Activated naive CD4-positive, alpha-beta T cell treated with anti-CD3 and anti-CD28 coated beads, Interleukin-2, amount 50 U/mL, for 72 hours (primary cell): Measurements from ENCODE around the gene CALR. TPM values are rescaled to one million over a fixed set of nuclear protein-coding genes. Genes with fewer than 3 reads are reported as not detected.
"Not testable (repeated sequence)": the region's sequence is repeated elsewhere in the genome, so short reads cannot be mapped to it uniquely, and the experiment has no call there.

Experiments used
- ATAC-seq, 2 donors: fragments of 150-1000 bp; cut with Tn5 transposase; 2 replicates each; pipeline ENCODE4 v1.10.0; 2021; ENCODE audit warnings: mild to moderate bottlenecking in 2 of 2, moderate library complexity in 2 of 2
- DNase-seq, 2 donors: peaks; one replicate each; pipeline ENCODE4 v3.0.0; 2021 to 2022; ENCODE audit warnings: low spot score in 2 of 2
- H3K27ac Mint-ChIP-seq, 2 donors: one replicate each; pipeline ENCODE4 v1.8.0; 2022; ENCODE audit warnings: mild to moderate bottlenecking in 2 of 2, mixed read lengths in 2 of 2
- H3K36me3 Mint-ChIP-seq, 2 donors: one replicate each; pipeline ENCODE4 v1.8.0; 2022; ENCODE audit warnings: mixed read lengths in 2 of 2
- H3K9me3 Mint-ChIP-seq, 2 donors: one replicate each; pipeline ENCODE4 v1.8.0; 2022; ENCODE audit warnings: mixed read lengths in 2 of 2
- total RNA-seq, 2 donors: library from RNA; stranded (reverse); gene quantifications; one replicate each; pipeline ENCODE4 v1.2.3, GENCODE V29; 2022

Gene CALR
- total RNA-seq, 2 donors from 2014 or later: 505 to 624 TPM

- not testable (repeated sequence) for DNase-seq, H3K9me3 Mint-ChIP-seq
- H3K36me3 Mint-ChIP-seq: peaks cover 0 to 22% of the 10 kb centered on the region in 2 donors
- ATAC-seq: peak; percentile 14 to 28
- H3K27ac Mint-ChIP-seq: peak overlapping the region; percentile 82 to 99
Observed at GRCh38 chr19:12957389-12957952, 19.1 kb downstream of the CALR start.

DNA sequence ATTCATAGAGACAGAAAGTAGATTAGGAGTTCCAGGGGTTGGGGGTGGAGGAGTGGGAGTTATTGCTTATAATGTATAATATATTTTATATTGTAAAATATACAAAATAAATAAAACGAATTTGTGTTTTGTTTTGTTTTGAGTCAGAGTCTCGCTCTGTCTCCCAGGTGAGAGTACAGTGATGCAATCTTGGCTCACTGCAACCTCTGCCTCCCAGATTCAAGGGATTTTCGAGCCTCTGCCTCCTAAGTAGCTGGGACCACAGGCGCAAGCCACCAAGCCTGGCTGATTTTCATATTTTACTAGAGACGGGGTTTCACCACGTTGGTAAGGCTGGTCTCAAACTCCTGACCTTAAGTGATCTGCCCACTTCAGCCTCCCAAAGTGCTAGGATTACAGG is 21.1 kb downstream of the CALR start:
- no peak for DNase-seq
- H3K27ac Mint-ChIP-seq: no peak overlapping the region
- ATAC-seq: no peak
- peaks cover 0 to 14% of the 10 kb centered on the region in 2 donors for H3K36me3 Mint-ChIP-seq
- H3K9me3 Mint-ChIP-seq: no peaks in the 10 kb centered on the region

DNA sequence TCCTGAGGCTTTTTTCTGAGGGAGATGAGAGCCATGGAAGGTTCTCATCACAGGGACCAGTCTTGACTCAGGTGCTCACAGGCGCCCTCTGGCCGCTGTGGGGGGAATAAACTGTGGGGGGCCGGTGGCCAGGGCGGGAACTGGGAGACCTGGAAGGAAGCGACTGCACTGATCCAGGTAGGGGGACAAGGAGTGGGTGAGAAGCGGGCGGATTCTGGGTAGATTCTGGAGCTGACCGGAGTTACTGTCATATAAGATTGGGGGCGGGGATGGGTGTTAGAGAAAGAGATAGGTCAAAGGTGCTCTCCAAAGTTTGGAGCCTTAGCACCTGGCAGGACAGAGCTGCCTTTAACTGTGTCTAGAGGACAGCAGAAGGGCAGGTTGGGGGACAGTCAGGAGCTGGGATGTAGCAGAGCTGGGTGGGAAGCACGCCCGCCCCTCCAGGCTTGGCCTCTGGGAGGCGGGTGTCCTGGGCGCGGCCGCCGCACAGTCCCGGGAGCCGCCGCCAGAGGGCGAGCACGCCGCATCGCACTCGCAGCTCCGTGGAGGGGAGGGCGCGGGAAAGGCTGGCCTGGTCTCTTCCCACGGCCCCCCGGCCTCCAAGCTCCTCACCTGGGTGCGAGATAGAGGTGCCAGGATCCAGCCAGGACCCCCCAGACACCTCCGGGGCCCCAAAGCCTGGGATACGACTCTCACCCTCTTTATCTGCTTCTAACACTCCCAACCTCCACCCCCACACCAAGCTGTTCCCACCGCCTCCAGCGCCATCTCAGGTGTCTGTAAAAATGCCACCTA is 26.8 kb downstream of the CALR start:
- Mint-ChIP-seq H3K9me3 (no peaks in the 10 kb centered on the region), H3K27ac (peak overlapping the region; percentile 81 to 88), H3K36me3 (no peaks in the 10 kb centered on the region)
- ATAC-seq: peak; percentile 95 to 96
- DNase-seq: peak; percentile 86 to 95

GRCh38 chr19:12965812-12966135 is 27.4 kb downstream of the CALR start:
- no peaks in the 10 kb centered on the region for H3K36me3 Mint-ChIP-seq
- no peak for DNase-seq
- H3K27ac Mint-ChIP-seq: peak overlapping the region in 1 of 2 donors; percentile 81
- ATAC-seq: no peak
- no peaks in the 10 kb centered on the region for H3K9me3 Mint-ChIP-seq

DNA sequence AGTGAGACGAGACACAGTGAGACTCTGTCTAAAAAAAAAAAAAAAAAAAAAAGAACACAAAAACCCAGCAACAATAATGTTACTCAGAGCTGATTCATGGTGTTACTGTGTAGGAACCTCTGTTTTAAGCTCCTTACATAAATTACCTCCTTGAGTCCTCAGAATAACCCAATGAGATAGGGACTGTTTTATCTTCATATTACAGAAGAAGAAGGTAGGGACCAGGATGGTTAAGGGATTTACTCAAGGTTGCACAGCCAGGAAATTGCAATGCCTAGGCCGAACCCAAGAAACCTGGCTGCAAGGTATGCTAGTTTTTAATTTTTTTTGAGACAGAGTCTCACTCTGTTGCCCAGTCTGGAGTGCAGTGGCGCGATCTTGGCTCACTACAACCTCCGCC is 29.5 kb downstream of the CALR start:
- Mint-ChIP-seq H3K27ac (no peak overlapping the region), H3K36me3 (no peaks in the 10 kb centered on the region), H3K9me3 (no peaks in the 10 kb centered on the region)
- DNase-seq (no peak), ATAC-seq (no peak)

- Mint-ChIP-seq H3K36me3 (no peaks in the 10 kb centered on the region), H3K9me3 (no peaks in the 10 kb centered on the region), H3K27ac (peak within 1 kb of the TSS in 1 of 2 donors; percentile 4)
- ATAC-seq (no peak), DNase-seq (no peak)
Observed at GRCh38 chr19:12969292-12969988, 31.0 kb downstream of the CALR start, which contains the start of gene DAND5. Gene DAND5, plus strand, starts transcription at chr19:12969576. Its CDS starts 85 bp downstream, at chr19:12969661.

GRCh38 chr19:12970070-12970820 is 31.8 kb downstream of the CALR start:
- peak overlapping the region in 1 of 2 donors; percentile 4 for H3K27ac Mint-ChIP-seq
- H3K9me3 Mint-ChIP-seq: no peaks in the 10 kb centered on the region
- no peaks in the 10 kb centered on the region for H3K36me3 Mint-ChIP-seq
- DNase-seq (no peak), ATAC-seq (no peak)

DNA sequence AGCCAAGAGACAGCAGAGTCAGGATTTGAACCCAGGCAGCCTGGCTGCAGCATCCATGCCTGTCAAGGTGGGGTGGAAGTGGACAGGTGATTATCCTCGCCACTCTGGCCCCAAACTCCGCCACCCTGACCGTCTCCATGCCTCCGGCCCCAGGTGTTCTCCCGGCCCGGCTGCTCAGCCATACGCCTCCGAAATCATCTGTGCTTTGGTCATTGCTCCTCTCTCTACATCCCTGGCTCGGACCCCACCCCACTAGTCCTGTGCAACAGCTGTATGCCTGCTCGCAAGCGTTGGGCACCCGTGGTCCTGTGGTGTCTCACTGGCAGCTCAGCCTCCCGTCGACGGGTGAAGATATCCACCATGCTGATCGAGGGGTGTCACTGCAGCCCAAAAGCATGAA is 34.8 kb downstream of the CALR start:
- Mint-ChIP-seq H3K9me3 (no peaks in the 10 kb centered on the region), H3K27ac (no peak overlapping the region), H3K36me3 (no peaks in the 10 kb centered on the region)
- DNase-seq (no peak), ATAC-seq (no peak)

DNA sequence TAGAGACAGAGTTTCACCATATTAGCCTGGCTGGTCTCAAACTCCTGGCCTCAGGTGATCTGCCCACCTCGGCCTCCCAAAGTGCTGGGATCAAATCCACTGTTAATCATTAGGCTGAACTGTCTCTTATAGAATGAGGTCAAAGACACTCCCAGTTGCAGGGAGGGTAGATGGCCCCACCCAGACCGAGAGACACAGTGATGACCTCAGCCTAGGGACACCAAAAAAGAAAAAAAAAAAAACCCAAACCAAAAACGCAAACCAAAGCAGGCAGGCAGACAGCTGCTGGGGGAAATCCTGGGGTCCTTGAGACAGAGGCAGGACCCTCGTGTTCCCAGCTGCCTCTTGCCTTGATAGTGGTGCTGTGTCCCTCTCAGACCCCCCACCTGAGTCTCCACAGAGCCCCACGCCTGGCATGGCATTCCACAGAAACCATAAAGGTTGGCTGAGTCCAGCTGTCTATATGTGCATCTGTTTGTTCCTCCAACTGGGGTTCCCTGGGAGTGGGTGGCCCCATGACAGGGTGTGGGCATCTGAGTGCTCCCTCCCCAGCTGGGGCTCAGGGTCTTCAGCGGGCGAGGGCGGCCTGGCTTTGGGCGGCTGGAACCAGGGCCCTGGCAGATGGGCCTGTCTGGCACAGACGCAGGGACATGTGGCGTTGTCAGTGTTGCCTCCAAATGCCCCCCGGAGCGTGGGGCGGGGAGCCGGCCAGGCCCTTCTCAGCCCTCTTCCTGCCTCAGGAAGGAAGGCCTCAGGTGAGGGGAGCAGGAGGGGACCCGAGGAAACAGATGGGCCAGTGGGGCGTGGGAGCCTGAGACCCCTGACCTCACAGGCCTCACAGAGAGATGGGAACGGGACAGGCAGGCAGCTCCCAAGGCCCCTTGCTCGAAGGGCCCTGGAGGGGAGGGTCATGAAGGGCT is 36.2 kb downstream of the CALR start:
- H3K9me3 Mint-ChIP-seq: no peaks in the 10 kb centered on the region
- no peak for DNase-seq
- no peak overlapping the region for H3K27ac Mint-ChIP-seq
- ATAC-seq: no peak
- H3K36me3 Mint-ChIP-seq: no peaks in the 10 kb centered on the region

GRCh38 chr19:12975221-12975741 is 36.9 kb downstream of the CALR start:
- ATAC-seq (no peak), DNase-seq (no peak)
- Mint-ChIP-seq H3K9me3 (no peaks in the 10 kb centered on the region), H3K36me3 (no peaks in the 10 kb centered on the region), H3K27ac (no peak overlapping the region)

- H3K9me3 Mint-ChIP-seq, H3K27ac Mint-ChIP-seq, ATAC-seq, H3K36me3 Mint-ChIP-seq, DNase-seq: not testable (repeated sequence)
Observed at GRCh38 chr19:12976109-12976508, 37.7 kb downstream of the CALR start.

- ATAC-seq: no peak
- Mint-ChIP-seq H3K9me3 (no peaks in the 10 kb centered on the region), H3K36me3 (no peaks in the 10 kb centered on the region), H3K27ac (no peak overlapping the region)
- DNase-seq: no peak
Observed at GRCh38 chr19:12979974-12980373, 41.6 kb downstream of the CALR start.

GRCh38 chr19:12982648-12983047 is 44.2 kb downstream of the CALR start:
- H3K36me3 Mint-ChIP-seq: no peaks in the 10 kb centered on the region
- ATAC-seq (no peak), DNase-seq (no peak)
- no peak overlapping the region for H3K27ac Mint-ChIP-seq
- no peaks in the 10 kb centered on the region for H3K9me3 Mint-ChIP-seq

DNA sequence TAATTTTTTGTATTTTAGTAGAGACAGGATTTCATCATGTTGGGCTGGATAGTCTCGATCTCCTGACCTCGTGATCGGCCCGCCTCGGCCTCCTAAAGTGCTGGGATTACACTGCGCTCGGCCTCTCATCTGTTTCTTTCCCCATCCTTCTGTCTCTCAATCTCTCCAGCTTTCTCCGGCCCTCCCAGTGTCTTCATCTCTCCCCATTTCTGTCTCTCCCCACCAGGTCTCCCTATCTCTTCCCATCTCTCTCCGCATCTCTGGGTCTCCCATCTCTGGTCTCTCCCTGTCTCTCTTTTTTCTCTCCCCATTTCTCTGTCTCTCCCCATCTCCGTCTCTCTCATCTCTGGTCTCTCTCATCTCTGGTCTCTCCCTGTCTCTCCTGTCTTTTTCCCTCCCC is 44.7 kb downstream of the CALR start:
- Mint-ChIP-seq H3K27ac (no peak overlapping the region), H3K36me3 (no peaks in the 10 kb centered on the region), H3K9me3 (no peaks in the 10 kb centered on the region)
- no peak for DNase-seq
- no peak for ATAC-seq

DNA sequence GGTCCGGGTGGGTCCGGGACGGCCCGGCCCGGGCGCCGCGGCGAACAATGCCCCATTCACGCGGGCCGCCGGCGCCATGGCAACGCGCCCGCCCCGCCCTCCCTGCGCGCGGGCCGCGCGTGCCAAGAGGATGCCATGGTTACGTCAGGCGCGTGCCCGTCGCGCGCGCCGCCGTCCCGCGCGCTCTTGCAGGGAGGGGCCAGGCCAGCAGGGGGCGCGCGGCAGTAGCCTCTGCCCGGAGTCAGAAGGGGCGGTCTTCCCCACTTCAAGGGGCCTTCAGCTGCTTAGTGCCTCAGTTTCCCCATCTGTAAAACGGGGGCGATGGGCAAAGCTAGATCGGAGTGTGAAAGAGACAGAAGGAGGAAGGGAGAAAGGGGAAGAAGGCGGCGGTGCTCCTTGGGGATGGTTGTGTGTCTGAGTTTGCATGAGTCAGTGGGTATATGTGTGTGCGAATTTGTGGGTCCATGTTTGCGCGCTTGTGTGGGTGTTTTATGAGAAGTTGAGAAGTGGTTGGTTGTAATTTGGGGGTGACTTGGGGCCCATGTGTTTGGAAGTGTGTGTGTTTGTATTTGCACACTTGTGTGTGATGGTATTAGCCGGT is 45.2 kb downstream of the CALR start:
- ATAC-seq (peak; percentile 74 to 91), DNase-seq (peak; percentile 78 to 97)
- H3K27ac Mint-ChIP-seq: no peak overlapping the region
- H3K36me3 Mint-ChIP-seq: no peaks in the 10 kb centered on the region
- H3K9me3 Mint-ChIP-seq: no peaks in the 10 kb centered on the region
